Urothelium cell line (cell line): ENCODE results near the gene GRAMD1B.
"Not testable (repeated sequence)": the region's sequence is repeated elsewhere in the genome, so short reads cannot be mapped to it uniquely, and the experiment has no call there.

Experiments
- DNase-seq: peaks from one replicate; pipeline ENCODE4 v3.0.0; 2011; ENCODE audit warnings: low spot score, mixed read lengths
- FAIRE-seq: peaks from 2 replicates; lab custom pipeline; 2011; peaks lifted over from hg19 to GRCh38; lab: Jason Lieb, UNC

Gene GRAMD1B

GRCh38 chr11:123494195-123495050 lies 64.4 kb downstream of the GRAMD1B start:
- FAIRE-seq, result no peak

GRCh38 chr11:123504401-123504800 lies 74.3 kb downstream of the GRAMD1B start:
- DNase-seq (no peak), FAIRE-seq (no peak)

More at GRCh38 chr11:123494195-123495050, 64.4 kb downstream of the GRAMD1B start:
- peak; percentile 28 for DNase-seq

GRCh38 chr11:123505546-123506299 lies 75.7 kb downstream of the GRAMD1B start:
- no peak for FAIRE-seq

GRCh38 chr11:123507043-123507442 lies 77.0 kb downstream of the GRAMD1B start:
- no peak for DNase-seq
- no peak for FAIRE-seq

More at GRCh38 chr11:123505546-123506299, 75.7 kb downstream of the GRAMD1B start:
- no peak for DNase-seq

- FAIRE-seq (no peak), DNase-seq (no peak)
Measured at GRCh38 chr11:123509737-123510578, 79.9 kb downstream of the GRAMD1B start.

- FAIRE-seq, result no peak
- DNase-seq, result no peak
Measured at GRCh38 chr11:123510579-123510905, 80.5 kb downstream of the GRAMD1B start.

- peak; percentile 89 for DNase-seq
- FAIRE-seq, result peak; percentile 44
Measured at GRCh38 chr11:123511037-123511870, 81.2 kb downstream of the GRAMD1B start.

GRCh38 chr11:123513309-123513708 lies 83.2 kb downstream of the GRAMD1B start:
- not testable (repeated sequence) for FAIRE-seq, DNase-seq

- no peak for FAIRE-seq
Measured at GRCh38 chr11:123516238-123516637, 86.2 kb downstream of the GRAMD1B start.

GRCh38 chr11:123517559-123518364 lies 87.7 kb downstream of the GRAMD1B start:
- FAIRE-seq, result no peak
- DNase-seq, result no peak

More at GRCh38 chr11:123516238-123516637, 86.2 kb downstream of the GRAMD1B start:
- no peak for DNase-seq

GRCh38 chr11:123518496-123519054 lies 88.5 kb downstream of the GRAMD1B start:
- DNase-seq, result no peak
- FAIRE-seq, result no peak

- DNase-seq (no peak), FAIRE-seq (no peak)
Measured at GRCh38 chr11:123519055-123519796, 89.2 kb downstream of the GRAMD1B start.

GRCh38 chr11:123519797-123520193 lies 89.7 kb downstream of the GRAMD1B start:
- FAIRE-seq, result no peak
- DNase-seq, result no peak

GRCh38 chr11:123520476-123520875 lies 90.4 kb downstream of the GRAMD1B start:
- not testable (repeated sequence) for FAIRE-seq, DNase-seq

- no peak for FAIRE-seq
- DNase-seq, result no peak
Measured at GRCh38 chr11:123521001-123521400, 90.9 kb downstream of the GRAMD1B start.

GRCh38 chr11:123521930-123522329 lies 91.9 kb downstream of the GRAMD1B start:
- FAIRE-seq, result no peak
- no peak for DNase-seq

- FAIRE-seq, result no peak
Measured at GRCh38 chr11:123523539-123523938, 93.5 kb downstream of the GRAMD1B start.

GRCh38 chr11:123525097-123525496 lies 95.0 kb downstream of the GRAMD1B start:
- no peak for FAIRE-seq

More at GRCh38 chr11:123523539-123523938, 93.5 kb downstream of the GRAMD1B start:
- DNase-seq, result no peak

More at GRCh38 chr11:123525097-123525496, 95.0 kb downstream of the GRAMD1B start:
- DNase-seq, result no peak
